Activated CD4-positive, alpha-beta T cell treated with anti-CD3 and anti-CD28 coated beads, Interleukin-2, Interleukin-4, amounts not matched to agents 100 ng/mL and 50 ng/mL, durations not matched to agents 16 hours and 8 hours (primary cell): ENCODE results near the gene DCDC2C.

Experiments used
- DNase-seq: peaks from one replicate; pipeline ENCODE4 v3.0.0-alpha.2; 2020; ENCODE audit warnings: low spot score

The DCDC2C gene

GRCh38 chr2:3747032-3747654, 43.8 kb downstream of the DCDC2C start:
- DNase-seq = no peak

GRCh38 chr2:3747826-3748225, 44.5 kb downstream of the DCDC2C start:
- DNase-seq = no peak

- no peak for DNase-seq
These were observed 45.8 kb downstream of the DCDC2C start for GRCh38 chr2:3749201-3749600.

- no peak for DNase-seq
These were observed 47.9 kb downstream of the DCDC2C start for GRCh38 chr2:3751251-3751650.

GRCh38 chr2:3751806-3752205, 48.4 kb downstream of the DCDC2C start:
- DNase-seq = no peak

GRCh38 chr2:3752376-3752775, 49.0 kb downstream of the DCDC2C start:
- no peak for DNase-seq

- no peak for DNase-seq
These were observed 50.2 kb downstream of the DCDC2C start for GRCh38 chr2:3753561-3753960.

- no peak for DNase-seq
These were observed 50.9 kb downstream of the DCDC2C start for GRCh38 chr2:3754280-3754679.

GRCh38 chr2:3754795-3755194, 51.4 kb downstream of the DCDC2C start:
- DNase-seq = no peak

GRCh38 chr2:3755277-3755676, 51.9 kb downstream of the DCDC2C start:
- DNase-seq = no peak

GRCh38 chr2:3756306-3756705, 52.9 kb downstream of the DCDC2C start:
- no peak for DNase-seq

- no peak for DNase-seq
These were observed 55.5 kb downstream of the DCDC2C start for GRCh38 chr2:3758906-3759305.

GRCh38 chr2:3759331-3759730, 56.0 kb downstream of the DCDC2C start:
- no peak for DNase-seq

- no peak for DNase-seq
These were observed 56.4 kb downstream of the DCDC2C start for GRCh38 chr2:3759761-3760160.

GRCh38 chr2:3761272-3761671, 57.9 kb downstream of the DCDC2C start:
- DNase-seq = no peak

- no peak for DNase-seq
These were observed 59.5 kb downstream of the DCDC2C start for GRCh38 chr2:3762771-3763447.

- DNase-seq = no peak
These were observed 63.4 kb downstream of the DCDC2C start for GRCh38 chr2:3766824-3767223.

- DNase-seq = no peak
These were observed 65.8 kb downstream of the DCDC2C start for GRCh38 chr2:3768960-3769765.

- no peak for DNase-seq
These were observed 66.4 kb downstream of the DCDC2C start for GRCh38 chr2:3769766-3770165.

- no peak for DNase-seq
These were observed 67.5 kb downstream of the DCDC2C start for GRCh38 chr2:3770724-3771415.

- DNase-seq = no peak
These were observed 68.2 kb downstream of the DCDC2C start for GRCh38 chr2:3771576-3771975.

- no peak for DNase-seq
These were observed 71.0 kb downstream of the DCDC2C start for GRCh38 chr2:3774336-3774735.

GRCh38 chr2:3776311-3776710, 72.9 kb downstream of the DCDC2C start:
- DNase-seq = no peak
